Measurements from ENCODE around the gene PPP4R3B. TPM values are rescaled to one million over a fixed set of nuclear protein-coding genes. Genes with fewer than 3 reads are reported as not detected.
"Not testable (repeated sequence)": the region's sequence is repeated elsewhere in the genome, so short reads cannot be mapped to it uniquely, and the experiment has no call there.

PPP4R3B gene
- total and polyA plus RNA-seq, 5 experiments from 2014 or later = 59.2 to 118 (median 75.2) TPM

DNA sequence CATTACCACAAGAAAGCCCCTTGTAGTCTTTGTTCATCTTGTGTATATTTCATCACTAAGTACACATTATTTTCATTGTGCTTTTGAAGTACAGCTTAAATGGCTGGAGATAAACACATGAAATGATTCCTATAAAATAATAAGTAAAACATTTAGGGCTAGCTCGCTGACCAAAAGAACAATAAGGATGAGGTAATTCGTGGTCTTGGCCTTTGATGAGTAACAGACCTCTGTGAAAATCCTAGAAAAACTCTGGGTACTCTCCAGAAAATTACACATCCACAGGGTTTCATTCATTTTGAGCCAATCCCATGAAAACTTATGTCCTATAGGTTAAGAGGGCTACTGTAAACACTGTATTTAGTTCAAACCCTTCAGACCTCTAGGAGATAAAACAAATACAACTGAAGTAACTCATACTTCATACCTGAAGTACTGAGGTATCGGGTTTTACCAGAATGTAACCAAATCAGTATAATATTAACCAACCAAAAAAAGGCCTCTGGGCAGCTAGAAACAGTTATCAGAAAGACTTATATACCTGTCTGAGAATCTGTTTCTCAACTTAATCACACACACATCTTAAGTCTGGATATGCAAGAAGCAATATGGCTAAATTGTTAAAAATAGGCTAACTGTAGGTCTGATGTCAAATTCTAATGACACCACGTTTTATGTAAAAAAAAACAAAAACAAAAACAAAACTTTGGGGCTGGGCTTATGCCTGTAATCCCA lies 66.9 kb downstream of the PPP4R3B start:
- no peak for ATAC-seq
- DNase-seq = no peak
- Mint-ChIP-seq H3K4me1 (peaks cover 5 to 11% (median 7%) of the 10 kb centered on the region in 4 donors), H3K4me3 (no peak overlapping the region), H3K36me3 (peaks cover 0 to 79% (median 28%) of the 10 kb centered on the region in 3 donors), H3K27me3 (no peaks in the 10 kb centered on the region), H3K9me3 (no peaks in the 10 kb centered on the region), H3K27ac (peak overlapping the region in 7 of 10 donors; percentile 8 to 73 (median 18))
- POLR2A ChIA-PET = interaction anchor here (0.6 kb wide), 1 partner anchor 14 kb away, joined by 3 read pairs; no protein-coding TSS in a partner anchor

DNA sequence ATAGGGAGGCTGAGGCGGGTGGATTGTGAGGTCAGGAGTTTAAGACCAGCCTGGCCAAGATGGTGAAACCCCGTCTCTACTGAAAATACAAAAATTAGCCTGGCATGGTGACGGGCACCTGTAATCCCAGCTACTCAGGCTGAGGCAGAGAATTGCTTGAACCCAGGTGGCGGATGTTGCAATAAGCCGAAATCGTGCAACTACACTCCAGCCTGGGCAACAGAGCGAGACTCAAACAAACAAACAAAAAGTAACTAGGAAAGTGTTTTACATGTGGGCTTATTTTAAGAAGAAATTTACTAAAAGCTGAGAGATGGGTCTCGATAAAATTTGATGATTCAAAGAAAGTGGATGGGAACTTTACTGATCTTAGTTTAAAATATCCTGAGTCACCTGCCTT lies 69.7 kb downstream of the PPP4R3B start:
- ATAC-seq, H3K27me3 Mint-ChIP-seq, DNase-seq, POLR2A ChIA-PET, H3K4me1 Mint-ChIP-seq, H3K4me3 Mint-ChIP-seq, H3K9me3 Mint-ChIP-seq: not testable (repeated sequence)
- peak overlapping the region in 6 of 10 donors; percentile 3 to 43 (median 24) for H3K27ac Mint-ChIP-seq
- H3K36me3 Mint-ChIP-seq = peaks cover 0 to 76% (median 20%) of the 10 kb centered on the region in 3 donors

DNA sequence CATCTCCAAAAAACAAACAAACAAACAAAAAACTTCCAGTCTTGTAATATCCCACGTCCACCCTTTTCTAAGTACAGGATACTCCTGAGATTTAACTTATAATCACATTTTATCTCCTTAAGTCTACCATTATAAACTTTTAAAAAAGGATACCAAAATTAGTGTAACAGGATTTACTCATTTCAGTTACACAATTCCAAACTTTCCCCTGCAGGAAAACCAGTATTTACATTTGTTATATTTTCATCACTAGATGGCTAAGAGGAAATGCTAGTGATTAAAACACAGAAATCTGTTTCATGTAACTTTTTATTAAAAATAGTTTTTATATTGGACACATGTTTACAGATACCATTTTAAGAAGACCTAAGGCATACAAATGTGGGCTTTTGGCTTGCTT lies 70.4 kb downstream of the PPP4R3B start:
- H3K27me3 Mint-ChIP-seq = no peaks in the 10 kb centered on the region
- DNase-seq (no peak), ATAC-seq (no peak)
- no peaks in the 10 kb centered on the region for H3K9me3 Mint-ChIP-seq
- peaks cover 0 to 5% (median 3%) of the 10 kb centered on the region in 4 donors for H3K4me1 Mint-ChIP-seq
- H3K36me3 Mint-ChIP-seq = peaks cover 0 to 77% (median 20%) of the 10 kb centered on the region in 3 donors
- H3K4me3 Mint-ChIP-seq = no peak overlapping the region
- POLR2A ChIA-PET = no interaction called here
- H3K27ac Mint-ChIP-seq = peak overlapping the region in 1 of 10 donors; percentile 35

DNA sequence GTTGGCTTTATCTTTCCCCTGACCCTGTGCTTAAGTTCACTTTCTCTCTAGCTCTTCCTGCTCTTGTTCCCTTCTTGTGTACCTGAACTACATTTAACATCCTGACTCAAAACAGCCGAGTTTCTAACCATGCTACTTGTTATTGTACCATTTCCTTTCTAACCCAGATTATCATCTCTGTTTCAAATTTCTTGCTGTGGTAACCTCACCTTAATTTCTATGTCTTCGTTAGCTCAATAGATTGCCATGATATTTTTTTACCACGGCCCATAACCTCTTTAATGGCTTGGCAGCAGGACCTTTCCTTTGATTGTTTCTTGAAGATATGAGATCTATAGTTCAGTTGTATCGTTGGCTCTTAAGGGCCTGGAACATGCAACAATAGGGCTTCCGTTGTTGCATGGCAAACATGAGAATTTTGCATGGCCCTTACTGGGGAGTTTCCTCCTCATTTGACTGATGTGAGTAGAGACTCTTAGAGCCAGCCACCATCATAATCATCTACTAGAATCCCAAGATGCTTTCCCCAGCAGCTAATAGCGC lies 86.8 kb downstream of the PPP4R3B start:
- DNase-seq = no peak
- peaks cover 13 to 78% (median 52%) of the 10 kb centered on the region in 3 donors for H3K36me3 Mint-ChIP-seq
- POLR2A ChIA-PET = interaction anchor here (1.9 kb wide), 1 partner anchor 11 kb away, joined by 8 read pairs; the partner anchor contains the start of gene CFAP36
- H3K27ac Mint-ChIP-seq = peak overlapping the region in 9 of 10 donors; percentile 1 to 88 (median 66)
- no peak for ATAC-seq
- peak overlapping the region in 1 of 10 donors; percentile 37 for H3K4me3 Mint-ChIP-seq
- no peaks in the 10 kb centered on the region for H3K9me3 Mint-ChIP-seq
- H3K27me3 Mint-ChIP-seq = no peaks in the 10 kb centered on the region
- H3K4me1 Mint-ChIP-seq = peaks cover 3 to 10% (median 8%) of the 10 kb centered on the region in 4 donors

DNA sequence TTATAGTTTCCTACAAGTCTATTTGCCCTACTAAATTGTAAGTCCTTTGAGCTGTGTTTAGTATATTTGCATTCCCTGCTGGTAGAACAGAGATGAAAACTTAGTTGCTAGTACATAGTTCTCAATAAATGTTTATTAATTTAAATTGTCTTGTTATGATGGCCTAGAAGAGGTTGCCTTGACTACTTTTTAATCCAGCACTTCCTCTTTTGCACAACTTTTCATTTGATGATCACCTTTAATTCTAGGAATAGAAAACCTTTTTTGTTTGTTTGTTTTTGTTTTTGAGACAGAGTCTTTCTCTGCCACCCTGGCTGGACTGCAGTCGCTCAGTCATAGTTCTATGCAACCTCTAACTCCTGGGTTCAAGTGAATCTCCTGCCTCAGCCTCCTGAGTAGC lies 91.2 kb downstream of the PPP4R3B start:
- Mint-ChIP-seq H3K4me1 (peaks cover 4 to 10% (median 7%) of the 10 kb centered on the region in 4 donors), H3K27me3 (no peaks in the 10 kb centered on the region), H3K4me3 (no peak overlapping the region), H3K36me3 (peaks cover 13 to 73% (median 41%) of the 10 kb centered on the region in 3 donors), H3K27ac (no peak overlapping the region), H3K9me3 (no peaks in the 10 kb centered on the region)
- POLR2A ChIA-PET = no interaction called here
- DNase-seq = no peak
- no peak for ATAC-seq

DNA sequence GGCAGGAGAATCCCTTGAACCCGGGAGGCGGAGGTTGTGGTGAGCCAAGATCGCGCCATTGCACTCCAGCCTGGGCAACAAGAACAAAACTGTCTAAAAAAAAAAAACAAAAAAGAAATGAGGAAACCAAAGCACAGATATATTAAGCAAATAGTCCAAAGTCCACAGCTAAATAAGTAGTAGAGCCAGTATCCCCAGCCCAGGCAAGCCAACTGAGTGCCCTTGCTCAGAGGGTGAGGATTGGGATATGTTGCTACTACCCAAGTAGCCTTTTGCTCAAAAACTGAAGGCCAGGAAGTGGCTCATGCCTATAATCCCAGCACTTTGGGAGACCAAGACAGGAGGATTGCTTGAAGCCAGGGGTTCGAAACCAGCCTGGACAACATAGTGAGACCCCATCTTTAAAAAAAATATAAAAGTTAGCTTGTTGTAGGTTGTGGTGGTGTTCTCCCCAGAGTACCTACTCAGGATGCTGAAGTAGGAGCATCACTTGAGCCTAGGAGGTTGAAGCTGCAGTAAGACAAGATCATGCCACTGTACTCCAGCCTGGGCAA lies 92.5 kb downstream of the PPP4R3B start:
- H3K4me3 Mint-ChIP-seq = no peak overlapping the region
- POLR2A ChIA-PET = no interaction called here
- no peak overlapping the region for H3K27ac Mint-ChIP-seq
- H3K27me3 Mint-ChIP-seq = no peaks in the 10 kb centered on the region
- H3K9me3 Mint-ChIP-seq = no peaks in the 10 kb centered on the region
- DNase-seq (no peak), ATAC-seq (no peak)
- peaks cover under 1 to 61% (median 32%) of the 10 kb centered on the region in 3 donors for H3K36me3 Mint-ChIP-seq
- peaks cover 6 to 10% (median 10%) of the 10 kb centered on the region in 4 donors for H3K4me1 Mint-ChIP-seq

DNA sequence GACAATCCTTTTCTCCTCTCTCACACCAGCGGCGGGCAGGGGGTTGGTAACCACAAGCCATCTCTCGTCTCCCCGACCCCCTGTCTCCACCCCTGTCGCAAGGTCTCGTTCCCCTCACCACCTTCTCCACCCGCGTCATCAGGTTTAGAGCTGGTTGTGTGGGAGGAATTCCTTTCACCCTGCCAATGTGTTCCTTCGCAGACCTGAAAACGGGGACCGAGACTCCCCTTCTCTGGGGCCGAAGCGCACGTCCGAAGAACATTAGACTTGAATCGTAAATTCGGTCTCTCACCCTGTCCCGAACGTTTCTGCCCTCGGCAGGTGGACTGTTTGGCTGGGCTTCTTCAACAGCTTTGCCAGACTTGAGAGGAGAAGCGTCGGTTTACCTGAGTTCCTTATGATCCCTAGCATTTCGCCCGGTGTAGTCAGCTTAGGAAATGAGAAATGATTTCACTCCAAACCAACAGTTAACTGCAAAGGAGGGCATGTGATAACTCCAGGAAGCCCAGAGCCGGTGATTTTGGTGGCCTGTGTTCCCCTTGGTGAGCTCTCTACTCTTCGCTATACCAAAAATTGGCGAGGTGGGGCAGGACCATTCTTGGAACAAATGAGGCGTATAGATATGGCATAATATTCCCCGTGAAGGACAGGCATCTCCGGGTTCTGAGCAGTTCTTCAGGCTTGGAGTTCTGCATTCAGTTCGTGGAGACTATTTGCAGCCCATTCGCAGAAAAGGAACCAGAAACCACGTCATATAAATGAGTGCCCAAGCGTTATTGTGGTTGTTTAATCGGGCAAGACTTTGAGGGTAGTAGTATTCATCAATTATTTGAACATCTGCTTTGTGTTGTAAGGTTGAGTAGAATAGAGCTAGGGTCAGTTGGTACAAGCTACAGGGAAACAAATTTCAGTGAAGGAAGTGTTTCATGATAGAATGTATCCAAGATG lies 97.2 kb downstream of the PPP4R3B start:
- H3K27me3 Mint-ChIP-seq = peaks cover 0 to 2% (median 0%) of the 10 kb centered on the region in 5 donors
- H3K36me3 Mint-ChIP-seq = peaks cover 0 to 26% (median 9%) of the 10 kb centered on the region in 3 donors
- peaks cover 0 to 1% (median 0%) of the 10 kb centered on the region in 9 donors for H3K9me3 Mint-ChIP-seq
- peaks cover 10 to 22% (median 20%) of the 10 kb centered on the region in 4 donors for H3K4me1 Mint-ChIP-seq
- H3K4me3 Mint-ChIP-seq = peak overlapping the region; percentile 93 to 100 (median 99)
- DNase-seq = peak in 7 of 10 donors; percentile 6 to 73 (median 39)
- ATAC-seq = peak; percentile 36 to 37
- peak overlapping the region; percentile 97 to 100 (median 100) for H3K27ac Mint-ChIP-seq
- POLR2A ChIA-PET = interaction anchor here (0.7 to 2.6 kb wide), 22 partner anchors 10 to 797 kb away, joined by 3 to 75 read pairs (median 4); partner anchors contain the start of genes CLHC1, MTIF2, PPP4R3B and RPS27A

DNA sequence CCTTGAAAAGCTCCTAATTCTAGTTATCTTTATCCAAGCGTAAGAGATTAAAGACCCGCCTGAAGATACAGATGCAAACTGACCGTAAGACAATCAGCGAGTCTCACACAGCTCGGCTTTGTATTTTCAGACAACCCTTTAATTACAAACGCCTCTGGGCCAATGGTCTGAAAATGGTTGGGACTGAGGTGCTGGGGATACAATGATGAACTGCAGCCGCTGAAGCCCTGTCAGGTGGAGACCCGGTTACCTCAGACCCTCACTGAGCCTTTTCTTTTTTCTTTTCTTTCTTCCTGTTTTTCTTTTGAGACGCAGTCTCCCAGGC lies 98.6 kb downstream of the PPP4R3B start:
- Mint-ChIP-seq H3K36me3 (peaks cover 0 to 14% (median 2%) of the 10 kb centered on the region in 3 donors), H3K9me3 (peaks cover 0 to 1% (median 0%) of the 10 kb centered on the region in 9 donors), H3K4me1 (peaks cover 10 to 22% (median 20%) of the 10 kb centered on the region in 4 donors), H3K27me3 (peaks cover 0 to 2% (median 0%) of the 10 kb centered on the region in 5 donors), H3K4me3 (peak overlapping the region; percentile 93 to 100 (median 99)), H3K27ac (peak overlapping the region; percentile 97 to 100 (median 100))
- peak in 4 of 10 donors; percentile 3 to 63 (median 14) for DNase-seq
- ATAC-seq = peak; percentile 17 to 24
- POLR2A ChIA-PET = interaction anchor here (0.6 to 2.6 kb wide), 21 partner anchors 12 to 1486 kb away, joined by 3 to 75 read pairs (median 4); partner anchors contain the start of genes CLHC1, PPP4R3B and RPS27A

DNA sequence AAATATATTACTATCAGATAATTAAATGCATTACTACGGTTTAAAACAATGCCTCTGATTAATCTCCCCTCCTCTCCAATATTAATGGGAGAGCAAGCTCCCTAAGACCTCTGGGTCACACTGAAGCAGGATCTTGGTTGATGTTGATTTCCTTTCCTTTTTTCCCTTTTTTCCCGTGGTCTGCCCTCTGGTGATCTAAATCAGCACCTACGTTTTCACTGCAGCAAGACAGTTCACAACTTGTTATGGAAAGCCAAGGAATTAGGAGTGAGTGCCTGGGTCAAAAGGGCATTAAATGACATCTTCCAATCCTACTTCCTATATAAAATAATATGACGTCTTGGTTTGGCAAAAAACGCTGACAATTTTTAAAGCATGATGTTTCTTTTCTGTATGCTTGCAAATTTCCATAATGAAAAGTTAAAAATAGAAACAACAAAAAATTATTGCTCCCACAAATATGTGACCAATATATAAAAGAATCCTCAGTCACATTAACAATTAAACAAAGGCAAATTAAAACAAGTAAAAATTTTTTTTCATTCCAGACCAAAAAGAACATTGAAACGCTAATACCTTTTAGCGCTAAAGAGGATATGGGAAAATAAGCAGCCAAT lies 105.8 kb downstream of the PPP4R3B start:
- ATAC-seq (no peak), DNase-seq (no peak)
- POLR2A ChIA-PET = no interaction called here
- Mint-ChIP-seq H3K36me3 (no peaks in the 10 kb centered on the region), H3K4me1 (no peaks in the 10 kb centered on the region), H3K9me3 (no peaks in the 10 kb centered on the region), H3K4me3 (no peak overlapping the region), H3K27ac (no peak overlapping the region), H3K27me3 (peaks cover 0 to 1% (median 0%) of the 10 kb centered on the region in 5 donors)

DNA sequence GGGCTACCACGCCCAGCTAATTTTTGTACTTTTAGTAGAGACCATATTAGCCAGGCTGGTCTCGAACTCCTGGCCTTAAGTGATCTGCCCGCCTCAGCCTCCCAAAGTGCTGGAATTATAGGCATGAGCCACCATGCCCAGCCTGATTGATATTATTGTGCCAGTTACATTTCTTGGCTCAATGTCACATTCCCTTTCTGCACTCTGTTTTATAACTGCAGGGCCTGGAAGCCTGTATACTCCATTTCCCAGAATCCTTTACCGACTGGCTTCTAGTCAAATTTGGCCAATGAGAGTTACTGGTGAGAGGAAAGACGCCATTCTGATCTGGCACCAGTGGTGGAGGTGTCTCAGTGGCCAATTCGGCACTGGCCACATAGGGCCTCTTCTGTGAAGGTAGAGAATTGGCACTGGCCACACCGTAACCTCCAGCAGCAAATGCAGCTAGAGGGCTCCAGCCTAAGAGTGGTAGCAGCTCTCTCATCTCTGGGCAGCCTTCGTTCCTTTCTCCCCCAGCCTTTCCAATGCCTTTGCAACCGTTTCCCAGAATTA lies 114.8 kb downstream of the PPP4R3B start:
- no peak for DNase-seq
- POLR2A ChIA-PET = no interaction called here
- no peak for ATAC-seq
- Mint-ChIP-seq H3K4me1 (no peaks in the 10 kb centered on the region), H3K4me3 (no peak overlapping the region), H3K9me3 (no peaks in the 10 kb centered on the region), H3K27me3 (no peaks in the 10 kb centered on the region), H3K27ac (no peak overlapping the region), H3K36me3 (no peaks in the 10 kb centered on the region)

DNA sequence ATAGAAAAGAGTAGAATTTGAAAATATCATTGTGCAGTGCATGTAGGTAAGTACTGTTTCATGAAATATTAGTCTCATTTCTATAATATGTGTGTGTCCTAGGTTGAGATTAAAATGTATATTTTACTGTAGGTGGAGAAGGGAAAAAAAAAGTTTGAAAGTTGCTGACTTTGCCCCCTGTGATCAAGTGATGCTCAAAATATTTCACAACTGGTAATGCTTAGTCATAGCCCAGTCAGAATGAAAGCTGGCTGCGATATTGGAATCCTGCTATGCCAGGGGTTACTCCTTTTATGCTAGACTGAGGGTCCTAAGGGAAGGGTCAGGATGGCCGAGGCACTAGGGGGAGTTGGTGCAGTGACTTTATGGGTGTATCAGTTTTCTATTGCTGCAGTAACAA lies 117.4 kb downstream of the PPP4R3B start:
- POLR2A ChIA-PET = no interaction called here
- H3K27me3 Mint-ChIP-seq = no peaks in the 10 kb centered on the region
- DNase-seq (no peak), ATAC-seq (no peak)
- no peak overlapping the region for H3K4me3 Mint-ChIP-seq
- H3K36me3 Mint-ChIP-seq = no peaks in the 10 kb centered on the region
- no peak overlapping the region for H3K27ac Mint-ChIP-seq
- no peaks in the 10 kb centered on the region for H3K4me1 Mint-ChIP-seq
- peaks cover 0 to 3% (median 0%) of the 10 kb centered on the region in 9 donors for H3K9me3 Mint-ChIP-seq
